Fibroblast of peridontal ligament (primary cell): ENCODE data around the gene SMARCB1.

ENCODE experiments used
- DNase-seq: peaks from one replicate; pipeline ENCODE4 v3.0.0-alpha.2; 2010; ENCODE audit errors: extremely low read depth

The SMARCB1 gene

GRCh38 chr22:23780146-23780748 is 6.5 kb upstream of the SMARCB1 start:
- DNase-seq: no peak

GRCh38 chr22:23781065-23781464 is 5.7 kb upstream of the SMARCB1 start:
- no peak for DNase-seq

DNA sequence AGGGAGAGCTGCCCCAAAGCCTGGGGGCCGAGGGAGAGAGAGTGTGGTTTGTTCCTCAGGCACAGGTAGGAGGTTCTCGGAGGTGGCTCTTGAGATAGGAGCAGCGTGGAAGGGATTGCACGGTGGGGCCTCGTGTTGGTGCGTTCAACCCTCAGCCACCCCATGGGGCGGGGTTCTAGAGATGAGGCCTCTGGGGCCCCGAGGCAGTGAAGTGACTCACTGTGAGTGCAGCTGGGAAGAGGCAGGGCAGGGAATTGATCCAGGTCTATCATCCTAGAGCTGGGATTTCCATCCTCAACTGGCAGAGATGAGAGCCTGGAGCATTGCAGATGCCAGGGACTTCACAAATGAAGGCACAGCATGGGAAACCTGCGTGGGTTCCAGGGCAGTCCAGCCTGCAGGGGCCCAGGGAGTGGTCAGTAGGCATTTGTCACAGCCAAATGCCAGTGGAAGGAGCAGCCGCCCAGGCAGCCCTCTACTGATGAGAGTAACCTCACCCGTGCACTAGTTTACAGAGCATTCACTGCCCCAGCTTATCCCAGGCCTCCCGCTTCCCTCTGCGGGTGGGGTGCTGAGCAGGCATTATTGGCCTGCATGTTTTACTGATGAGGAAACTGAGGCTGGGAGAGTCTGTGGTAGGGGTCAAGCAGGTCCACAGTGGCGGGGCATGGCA is 5.1 kb upstream of the SMARCB1 start:
- peak; percentile 76 for DNase-seq

DNA sequence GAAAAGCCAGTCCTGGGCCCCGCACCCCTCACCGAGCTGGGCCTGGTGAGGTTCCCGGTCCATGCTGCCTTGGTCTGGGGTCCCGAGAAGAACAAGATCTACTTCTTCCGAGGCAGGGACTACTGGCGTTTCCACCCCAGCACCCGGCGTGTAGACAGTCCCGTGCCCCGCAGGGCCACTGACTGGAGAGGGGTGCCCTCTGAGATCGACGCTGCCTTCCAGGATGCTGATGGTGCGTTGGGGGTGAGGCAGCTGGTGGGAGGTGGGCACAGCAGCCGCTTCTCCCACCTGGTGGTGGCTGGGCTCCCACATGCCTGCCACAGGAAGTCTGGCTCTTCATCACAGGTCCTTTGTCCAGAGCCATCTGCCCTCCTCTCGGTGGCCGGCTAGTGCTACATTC is 4.5 kb upstream of the SMARCB1 start:
- DNase-seq: no peak

DNA sequence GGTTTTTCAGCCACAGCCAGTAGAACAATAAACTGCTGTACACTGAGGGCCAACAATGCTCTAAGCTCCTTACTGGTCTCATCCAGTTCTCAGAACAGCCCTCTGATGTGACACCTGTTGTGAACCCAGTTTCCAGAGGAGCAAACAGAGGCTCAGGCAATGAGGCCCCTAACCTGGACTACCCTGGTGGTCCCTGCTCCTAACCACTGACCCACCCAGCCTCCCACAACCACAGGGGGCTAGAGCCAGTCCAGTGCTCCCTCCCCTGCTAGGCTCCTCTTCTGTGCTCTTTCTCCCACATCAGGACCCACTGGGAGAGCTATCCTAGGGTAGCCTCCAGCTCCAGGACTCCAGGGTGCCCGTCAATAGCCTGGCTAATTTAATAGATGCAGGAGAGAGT is 4.1 kb upstream of the SMARCB1 start:
- DNase-seq: no peak

DNA sequence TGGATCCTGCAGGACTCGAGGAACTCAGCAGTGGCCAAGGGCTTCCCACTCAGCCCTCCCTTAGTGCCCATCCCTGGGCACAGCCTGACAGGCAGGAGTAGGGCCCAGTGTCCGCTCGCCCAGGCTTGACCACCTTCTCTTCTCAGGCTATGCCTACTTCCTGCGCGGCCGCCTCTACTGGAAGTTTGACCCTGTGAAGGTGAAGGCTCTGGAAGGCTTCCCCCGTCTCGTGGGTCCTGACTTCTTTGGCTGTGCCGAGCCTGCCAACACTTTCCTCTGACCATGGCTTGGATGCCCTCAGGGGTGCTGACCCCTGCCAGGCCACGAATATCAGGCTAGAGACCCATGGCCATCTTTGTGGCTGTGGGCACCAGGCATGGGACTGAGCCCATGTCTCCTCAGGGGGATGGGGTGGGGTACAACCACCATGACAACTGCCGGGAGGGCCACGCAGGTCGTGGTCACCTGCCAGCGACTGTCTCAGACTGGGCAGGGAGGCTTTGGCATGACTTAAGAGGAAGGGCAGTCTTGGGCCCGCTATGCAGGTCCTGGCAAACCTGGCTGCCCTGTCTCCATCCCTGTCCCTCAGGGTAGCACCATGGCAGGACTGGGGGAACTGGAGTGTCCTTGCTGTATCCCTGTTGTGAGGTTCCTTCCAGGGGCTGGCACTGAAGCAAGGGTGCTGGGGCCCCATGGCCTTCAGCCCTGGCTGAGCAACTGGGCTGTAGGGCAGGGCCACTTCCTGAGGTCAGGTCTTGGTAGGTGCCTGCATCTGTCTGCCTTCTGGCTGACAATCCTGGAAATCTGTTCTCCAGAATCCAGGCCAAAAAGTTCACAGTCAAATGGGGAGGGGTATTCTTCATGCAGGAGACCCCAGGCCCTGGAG is 3.3 kb upstream of the SMARCB1 start:
- no peak for DNase-seq

DNA sequence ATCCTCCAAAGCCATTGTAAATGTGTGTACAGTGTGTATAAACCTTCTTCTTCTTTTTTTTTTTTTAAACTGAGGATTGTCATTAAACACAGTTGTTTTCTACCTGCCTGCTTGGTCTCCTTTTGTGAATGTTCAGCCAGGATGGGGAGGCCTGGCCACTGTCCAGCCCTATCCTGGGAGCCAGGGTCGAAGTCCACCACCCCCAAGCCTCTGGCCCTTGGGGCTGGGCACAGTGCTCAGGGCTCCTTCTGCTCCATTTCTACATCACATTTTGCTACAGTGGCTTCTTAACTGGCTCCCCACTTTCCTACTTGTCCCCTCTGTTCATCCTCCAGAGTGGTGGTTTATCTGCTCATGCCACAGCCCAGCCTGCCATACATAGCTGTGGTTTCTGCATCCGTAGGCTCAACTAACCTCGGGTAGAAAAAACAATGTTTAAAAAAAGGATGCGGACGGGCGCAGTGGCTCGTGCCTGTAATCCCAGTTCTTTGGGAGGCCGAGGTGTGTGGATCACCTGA is 2.5 kb upstream of the SMARCB1 start:
- peak; percentile 76 for DNase-seq

DNA sequence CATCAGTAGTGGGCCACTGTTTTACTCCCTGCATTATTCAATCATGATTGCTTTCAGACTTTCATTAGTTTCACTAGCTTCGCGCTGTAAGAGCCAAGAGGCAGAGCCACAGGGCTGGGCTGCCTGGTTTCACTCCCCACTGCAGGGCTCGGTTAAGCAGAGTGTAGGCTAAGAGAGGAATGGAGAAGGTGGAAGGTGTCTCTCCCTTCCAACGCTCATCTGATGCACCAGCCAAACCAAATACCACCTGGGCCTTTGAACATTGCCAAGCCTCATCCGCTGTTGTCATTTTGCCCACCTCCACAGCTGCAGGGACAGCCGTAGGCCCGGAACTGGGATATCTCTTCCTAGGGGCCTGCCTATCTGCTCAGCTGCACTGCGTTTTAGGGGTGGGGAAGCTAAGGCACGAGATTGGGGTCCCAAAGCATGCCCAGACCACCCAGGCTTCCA is 480 bp upstream of the SMARCB1 start:
- DNase-seq: no peak

DNA sequence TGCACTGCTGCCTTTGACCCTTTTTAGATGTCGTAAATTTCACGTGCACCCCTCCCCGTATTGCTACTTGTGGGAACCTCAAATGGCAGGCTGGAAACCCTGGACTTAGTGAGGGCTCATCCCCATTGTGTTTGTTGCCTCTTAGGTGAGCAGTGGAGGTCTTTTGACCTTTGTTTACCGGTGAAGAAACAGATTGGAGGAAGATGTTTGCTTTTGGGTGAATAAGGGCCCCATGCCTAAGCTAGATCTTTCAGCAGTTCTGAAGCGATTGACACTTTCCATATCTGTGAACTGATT is 782 bp downstream of the SMARCB1 start:
- no peak for DNase-seq

GRCh38 chr22:23787910-23788309 is 1.1 kb downstream of the SMARCB1 start:
- no peak for DNase-seq

DNA sequence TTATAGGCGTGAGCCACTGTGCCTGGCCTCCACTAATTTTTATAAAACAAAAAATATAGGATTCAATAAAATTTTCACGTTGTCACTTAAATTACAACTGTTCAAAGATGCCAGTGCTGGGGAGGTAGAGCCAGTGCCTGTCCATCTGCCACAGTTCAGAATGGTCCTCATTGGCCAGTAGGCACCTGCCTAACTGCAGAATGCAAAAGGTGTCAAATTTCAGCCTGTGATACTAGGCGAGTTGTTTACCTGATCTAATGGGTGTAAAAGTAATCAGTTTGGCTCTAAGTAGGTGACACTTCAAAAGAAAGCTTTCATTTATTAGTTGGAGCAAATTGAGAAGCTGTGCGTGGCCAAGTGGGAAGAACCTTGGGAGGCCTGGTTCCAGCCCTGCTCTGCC is 2.4 kb downstream of the SMARCB1 start:
- DNase-seq: no peak

GRCh38 chr22:23789638-23790037 is 2.9 kb downstream of the SMARCB1 start:
- DNase-seq: no peak

- peak; percentile 89 for DNase-seq
Observed at GRCh38 chr22:23790819-23791737, 4.3 kb downstream of the SMARCB1 start.

GRCh38 chr22:23791738-23792645 is 5.2 kb downstream of the SMARCB1 start:
- no peak for DNase-seq

DNA sequence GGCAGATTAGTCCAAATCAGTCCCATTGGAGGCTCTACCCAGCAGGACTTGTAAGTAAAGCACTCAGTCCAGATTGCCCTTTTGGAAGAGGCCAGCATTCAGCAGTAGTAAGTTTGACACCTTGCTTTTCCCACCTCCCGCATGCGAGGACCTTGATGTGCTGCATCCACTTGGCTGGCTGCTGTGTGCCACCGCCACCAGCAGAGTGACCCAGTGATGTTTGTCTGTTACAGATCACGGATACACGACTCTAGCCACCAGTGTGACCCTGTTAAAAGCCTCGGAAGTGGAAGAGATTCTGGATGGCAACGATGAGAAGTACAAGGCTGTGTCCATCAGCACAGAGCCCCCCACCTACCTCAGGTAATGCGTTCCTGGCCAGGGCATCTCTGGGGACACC is 6.6 kb downstream of the SMARCB1 start:
- DNase-seq: no peak

- DNase-seq: peak; percentile 26
Observed at GRCh38 chr22:23796461-23796860, 9.7 kb downstream of the SMARCB1 start.

DNA sequence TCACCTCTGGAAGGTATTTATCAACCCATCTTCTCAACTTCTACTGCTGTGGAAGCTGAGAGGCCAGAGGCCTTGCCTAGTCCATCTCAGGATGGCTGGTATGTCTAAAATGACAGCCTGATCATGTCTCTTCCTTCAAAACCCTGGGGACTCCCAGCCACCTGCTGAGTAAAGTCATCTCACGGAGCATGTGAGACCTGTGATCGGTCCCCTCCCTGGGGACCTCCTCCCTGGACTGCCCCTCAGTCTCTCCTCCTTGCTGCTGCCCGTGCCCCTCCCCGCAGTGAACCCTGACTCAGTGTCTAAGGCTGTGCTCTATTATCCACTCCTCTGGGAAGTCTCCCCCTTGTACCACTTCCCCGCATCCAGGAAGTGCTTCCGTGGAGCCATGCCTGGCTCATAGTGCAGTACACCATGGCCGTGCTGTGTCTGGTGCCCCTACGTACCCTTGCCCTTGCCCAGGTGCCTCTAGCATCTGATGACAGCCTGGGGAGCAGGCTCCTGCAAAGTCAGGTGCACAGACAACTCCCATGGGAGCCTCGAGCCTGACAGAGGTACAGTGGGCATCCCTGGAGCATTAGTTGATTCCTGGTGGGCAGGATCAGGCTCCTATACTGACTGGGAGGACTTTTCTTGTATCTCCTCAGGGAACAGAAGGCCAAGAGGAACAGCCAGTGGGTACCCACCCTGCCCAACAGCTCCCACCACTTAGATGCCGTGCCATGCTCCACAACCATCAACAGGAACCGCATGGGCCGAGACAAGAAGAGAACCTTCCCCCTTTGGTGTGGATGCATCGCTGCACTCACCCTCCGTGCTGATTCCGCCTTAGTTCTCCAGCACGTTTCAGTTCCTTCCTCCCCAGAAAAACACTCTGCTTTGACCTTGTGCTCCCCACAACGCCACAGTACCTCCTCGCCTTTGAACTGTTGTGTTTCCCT is 13.8 kb downstream of the SMARCB1 start:
- DNase-seq: no peak

- DNase-seq: no peak
Observed at GRCh38 chr22:23801238-23801821, 14.6 kb downstream of the SMARCB1 start.

DNA sequence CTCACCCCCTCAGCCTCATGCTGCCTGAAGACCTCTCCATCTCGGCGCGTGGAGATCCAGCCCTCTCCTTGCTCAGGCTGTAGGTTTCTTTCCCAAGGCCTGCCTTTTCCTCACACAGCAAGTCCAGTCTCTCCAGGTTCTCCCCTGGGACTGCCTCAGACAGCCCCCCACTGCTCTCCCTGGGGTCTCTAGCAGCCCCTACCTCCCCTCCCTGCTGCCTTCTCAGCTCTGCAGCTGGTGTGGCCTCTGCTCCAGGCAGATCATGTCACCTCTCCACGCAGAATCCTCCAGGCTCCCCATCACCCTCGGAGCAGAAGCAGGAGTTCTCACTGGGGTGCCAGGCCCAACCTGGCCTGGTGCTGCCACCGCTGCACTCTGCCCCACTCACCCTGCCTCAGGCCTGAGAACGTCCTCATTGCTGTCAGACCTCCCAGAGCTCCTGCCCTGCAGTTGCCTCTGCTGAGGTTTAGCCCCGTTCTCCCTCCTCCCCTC is 15.2 kb downstream of the SMARCB1 start:
- DNase-seq: no peak
